Cardiac muscle cell (in vitro differentiated cells and primary cell): ENCODE measurements around the gene KCNQ2. TPM values are rescaled to one million over a fixed set of nuclear protein-coding genes. Genes with fewer than 3 reads are reported as not detected.

ENCODE experiments used
- DNase-seq, 2 donors: peaks; one replicate each; pipeline versions ENCODE4 v3.0.0 to v3.0.0-alpha.2; 2010 to 2017; ENCODE audit warnings: low read depth in 1 of 2, low spot score in 1 of 2
- H3K27ac ChIP-seq: fragments of 200-600 bp; sonication (generic); 2 replicates; pipeline ENCODE4 v1.5.1; 2016
- H3K27me3 ChIP-seq: fragments of 200-600 bp; sonication (generic); 2 replicates; pipeline ENCODE4 v1.6.0; 2016; ENCODE audit warnings: control low read depth
- H3K36me3 ChIP-seq: fragments of 200-600 bp; sonication (generic); 2 replicates; pipeline ENCODE4 v1.5.1; 2016; ENCODE audit warnings: control low read depth
- H3K4me1 ChIP-seq: fragments of 200-600 bp; sonication (generic); 2 replicates; pipeline ENCODE4 v1.8.1; 2017; ENCODE audit warnings: low read depth, mild to moderate bottlenecking, mixed run types
- H3K4me3 ChIP-seq: fragments of 200-600 bp; sonication (generic); 2 replicates; pipeline ENCODE4 v1.5.1; 2016; ENCODE audit warnings: mild to moderate bottlenecking
- H3K9me3 ChIP-seq: fragments of 200-600 bp; sonication (generic); 2 replicates; pipeline ENCODE4 v1.5.1; 2017; ENCODE audit warnings: low read depth, mild to moderate bottlenecking, control low read depth
- polyA plus RNA-seq: library from polyadenylated mRNA; unstranded; fragments of >200 nt; fragmentation: Nextera tagmentation; extraction: Ambion mirVana; gene quantifications from 2 replicates; pipeline ENCODE4 v1.2.1, GENCODE V29; 2016
- total RNA-seq: library from RNA; depleted of rRNA; stranded (reverse); fragments of >200 nt; gene quantifications from 2 replicates; pipeline ENCODE4 v1.2.3, GENCODE V29; 2016
- TF ChIP-seq, protein P1 (sequence below): IDR thresholded peaks from 2 replicates; pipeline ENCODE4 v1.5.1; 2012; ENCODE audit warnings: low read depth, mild to moderate bottlenecking, low read length

KCNQ2 gene
- total and polyA plus RNA-seq, 2 experiments from 2014 or later: 13.7 to 18.6 TPM

GRCh38 chr20:63509088-63509564 lies 36.7 kb upstream of the KCNQ2 start:
- Histone ChIP-seq H3K9me3 (no peaks in the 10 kb centered on the region), H3K4me1 (no peaks in the 10 kb centered on the region), H3K36me3 (no peaks in the 10 kb centered on the region), H3K27ac (no peak overlapping the region), H3K4me3 (no peak overlapping the region), H3K27me3 (no peaks in the 10 kb centered on the region)
- no peak for DNase-seq
- TF ChIP-seq, protein P1, sequence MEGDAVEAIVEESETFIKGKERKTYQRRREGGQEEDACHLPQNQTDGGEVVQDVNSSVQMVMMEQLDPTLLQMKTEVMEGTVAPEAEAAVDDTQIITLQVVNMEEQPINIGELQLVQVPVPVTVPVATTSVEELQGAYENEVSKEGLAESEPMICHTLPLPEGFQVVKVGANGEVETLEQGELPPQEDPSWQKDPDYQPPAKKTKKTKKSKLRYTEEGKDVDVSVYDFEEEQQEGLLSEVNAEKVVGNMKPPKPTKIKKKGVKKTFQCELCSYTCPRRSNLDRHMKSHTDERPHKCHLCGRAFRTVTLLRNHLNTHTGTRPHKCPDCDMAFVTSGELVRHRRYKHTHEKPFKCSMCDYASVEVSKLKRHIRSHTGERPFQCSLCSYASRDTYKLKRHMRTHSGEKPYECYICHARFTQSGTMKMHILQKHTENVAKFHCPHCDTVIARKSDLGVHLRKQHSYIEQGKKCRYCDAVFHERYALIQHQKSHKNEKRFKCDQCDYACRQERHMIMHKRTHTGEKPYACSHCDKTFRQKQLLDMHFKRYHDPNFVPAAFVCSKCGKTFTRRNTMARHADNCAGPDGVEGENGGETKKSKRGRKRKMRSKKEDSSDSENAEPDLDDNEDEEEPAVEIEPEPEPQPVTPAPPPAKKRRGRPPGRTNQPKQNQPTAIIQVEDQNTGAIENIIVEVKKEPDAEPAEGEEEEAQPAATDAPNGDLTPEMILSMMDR: no peak

DNA sequence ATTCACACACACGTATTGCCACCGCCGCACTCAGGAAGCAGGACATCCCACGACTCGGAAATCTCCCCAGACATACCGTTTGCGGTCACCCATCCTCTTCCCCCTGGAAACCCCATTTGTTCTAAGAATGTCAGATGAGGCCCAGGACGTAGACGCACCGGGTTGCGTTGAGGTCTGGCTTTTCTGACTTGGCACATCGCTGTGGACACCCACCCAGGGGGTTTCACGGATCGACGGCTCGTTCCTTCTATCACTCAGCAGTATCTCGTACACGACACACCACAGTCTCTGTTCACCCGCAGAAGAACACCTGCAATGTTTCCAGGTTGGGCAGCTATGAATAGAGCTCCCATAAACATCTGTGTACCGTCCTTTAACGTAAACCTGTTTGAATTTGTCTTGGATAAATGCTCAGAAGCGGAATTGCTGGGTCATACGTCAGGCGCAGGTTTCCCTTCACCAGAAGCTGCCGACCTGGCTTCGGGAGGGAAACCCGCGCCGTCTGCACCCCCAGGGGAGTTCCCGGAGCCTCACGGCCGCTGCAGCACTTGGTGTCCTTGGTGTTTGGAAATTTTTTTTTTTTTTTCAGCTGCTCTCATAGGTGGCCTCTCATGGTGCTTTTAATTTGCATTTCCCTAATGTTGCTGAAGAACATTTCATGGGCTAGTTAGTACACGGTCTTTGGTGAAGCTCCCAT lies 35.8 kb upstream of the KCNQ2 start:
- H3K4me1 ChIP-seq: no peaks in the 10 kb centered on the region
- no peaks in the 10 kb centered on the region for H3K9me3 ChIP-seq
- H3K27ac ChIP-seq: no peak overlapping the region
- no peak for DNase-seq
- H3K36me3 ChIP-seq: no peaks in the 10 kb centered on the region
- no peak overlapping the region for H3K4me3 ChIP-seq
- no peaks in the 10 kb centered on the region for H3K27me3 ChIP-seq
- TF ChIP-seq, protein P1: no peak

DNA sequence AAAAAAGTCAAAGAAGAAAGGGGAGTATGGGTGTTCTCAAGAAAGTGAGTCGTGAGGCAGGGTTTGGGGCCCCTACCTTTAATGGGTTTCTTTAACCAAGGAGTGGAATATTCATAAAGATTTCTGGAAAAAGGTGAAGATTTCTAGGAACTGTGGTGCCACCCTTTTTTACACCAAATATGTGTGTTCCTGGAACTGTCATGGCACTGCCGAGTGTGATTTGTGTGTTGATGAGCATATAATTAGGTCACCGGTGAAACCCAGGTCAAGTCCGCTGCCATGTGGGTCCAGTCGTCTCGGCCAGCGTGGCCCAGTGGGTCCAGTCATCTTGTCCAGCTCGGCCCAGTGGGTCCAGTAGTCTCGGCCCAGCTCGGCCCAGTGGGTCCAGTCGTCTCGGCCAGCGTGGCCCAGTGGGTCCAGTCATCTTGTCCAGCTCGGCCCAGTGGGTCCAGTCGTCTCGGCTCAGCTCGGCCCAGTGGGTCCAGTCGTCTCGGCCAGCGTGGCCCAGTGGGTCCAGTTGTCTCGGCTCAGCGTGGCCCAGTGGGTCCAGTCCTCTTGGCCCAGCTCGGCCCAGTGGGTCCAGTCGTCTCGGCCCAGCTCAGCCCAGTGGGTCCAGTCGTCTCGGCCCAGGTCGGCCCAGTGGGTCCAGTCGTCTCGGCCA lies 34.8 kb upstream of the KCNQ2 start:
- Histone ChIP-seq H3K27me3 (no peaks in the 10 kb centered on the region), H3K9me3 (no peaks in the 10 kb centered on the region), H3K4me3 (no peak overlapping the region), H3K4me1 (peaks cover 8% of the 10 kb centered on the region), H3K27ac (no peak overlapping the region), H3K36me3 (no peaks in the 10 kb centered on the region)
- TF ChIP-seq, protein P1: no peak
- DNase-seq: no peak

- no peak overlapping the region for H3K27ac ChIP-seq
- H3K4me3 ChIP-seq: no peak overlapping the region
- no peaks in the 10 kb centered on the region for H3K9me3 ChIP-seq
- peaks cover 21% of the 10 kb centered on the region for H3K4me1 ChIP-seq
- no peaks in the 10 kb centered on the region for H3K36me3 ChIP-seq
- DNase-seq: no peak
- TF ChIP-seq, protein P1: no peak
- no peaks in the 10 kb centered on the region for H3K27me3 ChIP-seq
These were observed 33.3 kb upstream of the KCNQ2 start for GRCh38 chr20:63505723-63506122.

DNA sequence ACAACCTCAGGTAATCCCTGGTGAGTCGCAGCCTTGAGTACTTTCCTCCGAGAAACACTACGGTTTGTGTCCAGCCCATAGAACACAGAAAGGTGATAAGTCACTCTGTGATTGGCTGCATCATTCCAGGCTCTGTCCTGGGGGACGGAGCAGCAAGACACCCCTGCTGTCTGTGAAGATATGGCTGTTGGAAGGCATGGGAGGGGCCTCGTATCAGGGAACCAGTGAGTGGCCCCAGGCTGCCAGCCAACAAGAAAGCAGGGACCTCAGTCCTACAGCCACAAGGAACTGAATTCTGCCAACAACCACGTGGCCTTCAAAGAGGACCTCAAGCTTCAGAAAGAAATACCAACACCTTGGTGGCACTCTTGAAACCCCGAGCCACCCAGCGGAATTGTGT lies 32.8 kb upstream of the KCNQ2 start:
- no peaks in the 10 kb centered on the region for H3K27me3 ChIP-seq
- no peak for DNase-seq
- no peaks in the 10 kb centered on the region for H3K36me3 ChIP-seq
- H3K27ac ChIP-seq: no peak overlapping the region
- TF ChIP-seq, protein P1: no peak
- no peak overlapping the region for H3K4me3 ChIP-seq
- H3K9me3 ChIP-seq: no peaks in the 10 kb centered on the region
- peaks cover 25% of the 10 kb centered on the region for H3K4me1 ChIP-seq
